ENCODE data around the gene FLNB. TPM values are rescaled to one million over a fixed set of nuclear protein-coding genes. Genes with fewer than 3 reads are reported as not detected.

The FLNB gene
- total and polyA plus RNA-seq, 9 of the 15 experiments (the other 6 are each of a cell fraction or from before 2014, with no cell fraction given), result 9.4 to 48.1 (median 25.6) TPM

DNA sequence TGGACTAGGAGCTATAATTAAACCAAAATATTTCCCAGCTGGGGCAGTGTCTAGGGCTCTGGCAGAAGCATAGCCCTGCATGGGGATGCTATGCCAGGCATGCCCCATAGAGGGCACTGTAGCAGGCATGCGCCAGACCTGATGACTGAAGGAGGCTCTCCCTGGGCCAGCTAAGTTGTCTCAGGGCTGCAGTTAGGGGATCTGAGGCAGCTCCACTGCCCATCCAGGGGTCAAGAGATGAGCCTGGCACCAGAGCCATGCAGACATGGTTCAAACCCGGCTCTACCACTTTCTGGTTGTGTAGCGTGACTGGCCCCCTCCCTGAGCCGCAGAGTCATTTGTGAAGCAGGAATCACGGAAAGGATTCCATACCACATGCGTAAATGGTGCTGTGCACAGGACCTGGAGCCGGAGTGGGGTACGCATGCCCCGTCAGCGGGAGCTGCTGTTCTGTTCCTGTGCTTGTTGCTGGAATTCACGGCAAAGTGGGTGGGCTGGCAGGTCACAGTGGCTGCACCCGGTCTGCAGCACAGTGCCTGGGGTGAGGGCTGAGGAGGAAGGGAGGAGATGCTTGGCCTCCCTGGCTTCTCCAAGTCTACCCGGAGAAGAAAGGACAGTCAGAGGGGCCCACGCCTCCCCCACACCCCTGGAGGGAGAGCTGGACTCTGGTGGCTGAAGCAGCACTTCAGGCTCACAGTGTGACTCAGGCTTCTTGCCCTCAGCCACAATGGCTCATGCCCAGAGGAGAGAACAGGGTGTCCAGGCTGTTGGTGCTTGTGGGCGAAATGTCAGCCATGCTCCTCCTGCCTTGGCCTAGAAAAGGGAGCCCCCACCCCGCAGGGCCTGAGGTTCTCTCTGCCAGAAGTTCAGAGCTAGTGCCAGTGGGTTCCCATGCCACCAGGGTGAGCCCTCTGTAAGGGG is 159.5 kb downstream of the FLNB start (continued):
- no peak for TF ChIP-seq GABPB2 (CRISPR knock-in tag; conservative IDR thresholded peaks at IDR 0.05)
- 0 out of 2 replicates have a peak, but pooled peaks have one; percentile 16 for TF ChIP-seq SMC3 (conservative IDR thresholded peaks at IDR 0.05; ENCODE audit: insufficient read depth, low read depth, low read length)
- TF ChIP-seq, protein P1, sequence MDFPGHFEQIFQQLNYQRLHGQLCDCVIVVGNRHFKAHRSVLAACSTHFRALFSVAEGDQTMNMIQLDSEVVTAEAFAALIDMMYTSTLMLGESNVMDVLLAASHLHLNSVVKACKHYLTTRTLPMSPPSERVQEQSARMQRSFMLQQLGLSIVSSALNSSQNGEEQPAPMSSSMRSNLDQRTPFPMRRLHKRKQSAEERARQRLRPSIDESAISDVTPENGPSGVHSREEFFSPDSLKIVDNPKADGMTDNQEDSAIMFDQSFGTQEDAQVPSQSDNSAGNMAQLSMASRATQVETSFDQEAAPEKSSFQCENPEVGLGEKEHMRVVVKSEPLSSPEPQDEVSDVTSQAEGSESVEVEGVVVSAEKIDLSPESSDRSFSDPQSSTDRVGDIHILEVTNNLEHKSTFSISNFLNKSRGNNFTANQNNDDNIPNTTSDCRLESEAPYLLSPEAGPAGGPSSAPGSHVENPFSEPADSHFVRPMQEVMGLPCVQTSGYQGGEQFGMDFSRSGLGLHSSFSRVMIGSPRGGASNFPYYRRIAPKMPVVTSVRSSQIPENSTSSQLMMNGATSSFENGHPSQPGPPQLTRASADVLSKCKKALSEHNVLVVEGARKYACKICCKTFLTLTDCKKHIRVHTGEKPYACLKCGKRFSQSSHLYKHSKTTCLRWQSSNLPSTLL (IDR thresholded peaks at IDR 0.05), result no peak
- TF ChIP-seq, protein P2, sequence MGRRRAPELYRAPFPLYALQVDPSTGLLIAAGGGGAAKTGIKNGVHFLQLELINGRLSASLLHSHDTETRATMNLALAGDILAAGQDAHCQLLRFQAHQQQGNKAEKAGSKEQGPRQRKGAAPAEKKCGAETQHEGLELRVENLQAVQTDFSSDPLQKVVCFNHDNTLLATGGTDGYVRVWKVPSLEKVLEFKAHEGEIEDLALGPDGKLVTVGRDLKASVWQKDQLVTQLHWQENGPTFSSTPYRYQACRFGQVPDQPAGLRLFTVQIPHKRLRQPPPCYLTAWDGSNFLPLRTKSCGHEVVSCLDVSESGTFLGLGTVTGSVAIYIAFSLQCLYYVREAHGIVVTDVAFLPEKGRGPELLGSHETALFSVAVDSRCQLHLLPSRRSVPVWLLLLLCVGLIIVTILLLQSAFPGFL (CRISPR knock-in tag; IDR thresholded peaks at IDR 0.05), result no peak
- TF ChIP-seq TARDBP (IDR thresholded peaks at IDR 0.05), result no peak
- TF ChIP-seq XRCC5 (IDR thresholded peaks at IDR 0.05; ENCODE audit: low read depth, low read length), result no peak
- TF ChIP-seq HOXB6 (CRISPR knock-in tag; IDR thresholded peaks at IDR 0.05; ENCODE audit: borderline replicate concordance), result no peak
- TF ChIP-seq HSF4 (CRISPR knock-in tag; IDR thresholded peaks at IDR 0.05; ENCODE audit: borderline replicate concordance), result no peak
- TF ChIP-seq TEAD1 (CRISPR knock-in tag; IDR thresholded peaks at IDR 0.05), result no peak
- TF ChIP-seq, protein P3, sequence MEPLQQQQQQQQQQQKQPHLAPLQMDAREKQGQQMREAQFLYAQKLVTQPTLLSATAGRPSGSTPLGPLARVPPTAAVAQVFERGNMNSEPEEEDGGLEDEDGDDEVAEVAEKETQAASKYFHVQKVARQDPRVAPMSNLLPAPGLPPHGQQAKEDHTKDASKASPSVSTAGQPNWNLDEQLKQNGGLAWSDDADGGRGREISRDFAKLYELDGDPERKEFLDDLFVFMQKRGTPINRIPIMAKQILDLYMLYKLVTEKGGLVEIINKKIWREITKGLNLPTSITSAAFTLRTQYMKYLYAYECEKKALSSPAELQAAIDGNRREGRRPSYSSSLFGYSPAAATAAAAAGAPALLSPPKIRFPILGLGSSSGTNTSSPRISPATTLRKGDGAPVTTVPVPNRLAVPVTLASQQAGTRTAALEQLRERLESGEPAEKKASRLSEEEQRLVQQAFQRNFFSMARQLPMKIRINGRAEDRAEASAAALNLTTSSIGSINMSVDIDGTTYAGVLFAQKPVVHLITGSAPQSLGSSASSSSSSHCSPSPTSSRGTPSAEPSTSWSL (CRISPR knock-in tag; IDR thresholded peaks at IDR 0.05; ENCODE audit: borderline replicate concordance), result no peak
- no peak for TF ChIP-seq TAF1 (IDR thresholded peaks at IDR 0.05; ENCODE audit: control insufficient read depth, extremely low read depth, insufficient read depth, low read length, severe bottlenecking)
- no peak for TF ChIP-seq KDM2B (CRISPR knock-in tag; IDR thresholded peaks at IDR 0.05)
- no peak for TF ChIP-seq MAFK (IDR thresholded peaks at IDR 0.05; ENCODE audit: low read length)
- no peak for TF ChIP-seq HDAC1 (IDR thresholded peaks at IDR 0.05)
- TF ChIP-seq, protein P4, sequence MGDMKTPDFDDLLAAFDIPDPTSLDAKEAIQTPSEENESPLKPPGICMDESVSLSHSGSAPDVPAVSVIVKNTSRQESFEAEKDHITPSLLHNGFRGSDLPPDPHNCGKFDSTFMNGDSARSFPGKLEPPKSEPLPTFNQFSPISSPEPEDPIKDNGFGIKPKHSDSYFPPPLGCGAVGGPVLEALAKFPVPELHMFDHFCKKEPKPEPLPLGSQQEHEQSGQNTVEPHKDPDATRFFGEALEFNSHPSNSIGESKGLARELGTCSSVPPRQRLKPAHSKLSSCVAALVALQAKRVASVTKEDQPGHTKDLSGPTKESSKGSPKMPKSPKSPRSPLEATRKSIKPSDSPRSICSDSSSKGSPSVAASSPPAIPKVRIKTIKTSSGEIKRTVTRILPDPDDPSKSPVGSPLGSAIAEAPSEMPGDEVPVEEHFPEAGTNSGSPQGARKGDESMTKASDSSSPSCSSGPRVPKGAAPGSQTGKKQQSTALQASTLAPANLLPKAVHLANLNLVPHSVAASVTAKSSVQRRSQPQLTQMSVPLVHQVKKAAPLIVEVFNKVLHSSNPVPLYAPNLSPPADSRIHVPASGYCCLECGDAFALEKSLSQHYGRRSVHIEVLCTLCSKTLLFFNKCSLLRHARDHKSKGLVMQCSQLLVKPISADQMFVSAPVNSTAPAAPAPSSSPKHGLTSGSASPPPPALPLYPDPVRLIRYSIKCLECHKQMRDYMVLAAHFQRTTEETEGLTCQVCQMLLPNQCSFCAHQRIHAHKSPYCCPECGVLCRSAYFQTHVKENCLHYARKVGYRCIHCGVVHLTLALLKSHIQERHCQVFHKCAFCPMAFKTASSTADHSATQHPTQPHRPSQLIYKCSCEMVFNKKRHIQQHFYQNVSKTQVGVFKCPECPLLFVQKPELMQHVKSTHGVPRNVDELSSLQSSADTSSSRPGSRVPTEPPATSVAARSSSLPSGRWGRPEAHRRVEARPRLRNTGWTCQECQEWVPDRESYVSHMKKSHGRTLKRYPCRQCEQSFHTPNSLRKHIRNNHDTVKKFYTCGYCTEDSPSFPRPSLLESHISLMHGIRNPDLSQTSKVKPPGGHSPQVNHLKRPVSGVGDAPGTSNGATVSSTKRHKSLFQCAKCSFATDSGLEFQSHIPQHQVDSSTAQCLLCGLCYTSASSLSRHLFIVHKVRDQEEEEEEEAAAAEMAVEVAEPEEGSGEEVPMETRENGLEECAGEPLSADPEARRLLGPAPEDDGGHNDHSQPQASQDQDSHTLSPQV (IDR thresholded peaks at IDR 0.05), result peak; percentile 23; the same call in 1 of the 2 replicates
- TF ChIP-seq, protein P5, sequence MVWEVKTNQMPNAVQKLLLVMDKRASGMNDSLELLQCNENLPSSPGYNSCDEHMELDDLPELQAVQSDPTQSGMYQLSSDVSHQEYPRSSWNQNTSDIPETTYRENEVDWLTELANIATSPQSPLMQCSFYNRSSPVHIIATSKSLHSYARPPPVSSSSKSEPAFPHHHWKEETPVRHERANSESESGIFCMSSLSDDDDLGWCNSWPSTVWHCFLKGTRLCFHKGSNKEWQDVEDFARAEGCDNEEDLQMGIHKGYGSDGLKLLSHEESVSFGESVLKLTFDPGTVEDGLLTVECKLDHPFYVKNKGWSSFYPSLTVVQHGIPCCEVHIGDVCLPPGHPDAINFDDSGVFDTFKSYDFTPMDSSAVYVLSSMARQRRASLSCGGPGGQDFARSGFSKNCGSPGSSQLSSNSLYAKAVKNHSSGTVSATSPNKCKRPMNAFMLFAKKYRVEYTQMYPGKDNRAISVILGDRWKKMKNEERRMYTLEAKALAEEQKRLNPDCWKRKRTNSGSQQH (CRISPR knock-in tag; IDR thresholded peaks at IDR 0.05), result no peak

All from K562 (cell line).